Stimulated activated CD8-positive, alpha-beta memory T cell treated with anti-CD3 and anti-CD28 coated beads, Interleukin-4, amount 100 ng/mL, for 1 hour (primary cell): ENCODE data around the gene FXYD6.

Experiments
- DNase-seq, 2 donors: peaks; one replicate each; pipeline ENCODE4 v3.0.0-alpha.2; 2020; ENCODE audit warnings: low read depth in 2 of 2, low spot score in 1 of 2

The FXYD6 gene

GRCh38 chr11:117910941-117911655, 34.6 kb upstream of the FXYD6 start:
- no peak for DNase-seq

- DNase-seq, result no peak
Observed at GRCh38 chr11:117910525-117910924, 34.1 kb upstream of the FXYD6 start.

- DNase-seq, result no peak
Observed at GRCh38 chr11:117909611-117910382, 33.3 kb upstream of the FXYD6 start.

GRCh38 chr11:117908959-117909610, 32.6 kb upstream of the FXYD6 start:
- DNase-seq, result no peak

GRCh38 chr11:117908109-117908895, 31.8 kb upstream of the FXYD6 start:
- no peak for DNase-seq

- peak in 1 of 2 donors; percentile 27 for DNase-seq
Observed at GRCh38 chr11:117907276-117908108, 31.0 kb upstream of the FXYD6 start.

- DNase-seq, result no peak
Observed at GRCh38 chr11:117906710-117907109, 30.3 kb upstream of the FXYD6 start.

- DNase-seq, result no peak
Observed at GRCh38 chr11:117906126-117906525, 29.7 kb upstream of the FXYD6 start.

GRCh38 chr11:117905524-117905923, 29.1 kb upstream of the FXYD6 start:
- no peak for DNase-seq

- DNase-seq, result no peak
Observed at GRCh38 chr11:117903505-117904382, 27.3 kb upstream of the FXYD6 start.

GRCh38 chr11:117902001-117902845, 25.8 kb upstream of the FXYD6 start:
- DNase-seq, result no peak

GRCh38 chr11:117901601-117902000, 25.1 kb upstream of the FXYD6 start:
- DNase-seq, result no peak

- DNase-seq, result no peak
Observed at GRCh38 chr11:117900720-117901440, 24.4 kb upstream of the FXYD6 start.

GRCh38 chr11:117900121-117900648, 23.7 kb upstream of the FXYD6 start:
- DNase-seq, result no peak

GRCh38 chr11:117898059-117898458, 21.6 kb upstream of the FXYD6 start:
- no peak for DNase-seq

- no peak for DNase-seq
Observed at GRCh38 chr11:117892651-117893050, 16.2 kb upstream of the FXYD6 start.

GRCh38 chr11:117891362-117891761, 14.9 kb upstream of the FXYD6 start:
- no peak for DNase-seq

- DNase-seq, result no peak
Observed at GRCh38 chr11:117888139-117888566, 11.7 kb upstream of the FXYD6 start.
